ENCODE results near the gene NKTR.

The NKTR gene

DNA sequence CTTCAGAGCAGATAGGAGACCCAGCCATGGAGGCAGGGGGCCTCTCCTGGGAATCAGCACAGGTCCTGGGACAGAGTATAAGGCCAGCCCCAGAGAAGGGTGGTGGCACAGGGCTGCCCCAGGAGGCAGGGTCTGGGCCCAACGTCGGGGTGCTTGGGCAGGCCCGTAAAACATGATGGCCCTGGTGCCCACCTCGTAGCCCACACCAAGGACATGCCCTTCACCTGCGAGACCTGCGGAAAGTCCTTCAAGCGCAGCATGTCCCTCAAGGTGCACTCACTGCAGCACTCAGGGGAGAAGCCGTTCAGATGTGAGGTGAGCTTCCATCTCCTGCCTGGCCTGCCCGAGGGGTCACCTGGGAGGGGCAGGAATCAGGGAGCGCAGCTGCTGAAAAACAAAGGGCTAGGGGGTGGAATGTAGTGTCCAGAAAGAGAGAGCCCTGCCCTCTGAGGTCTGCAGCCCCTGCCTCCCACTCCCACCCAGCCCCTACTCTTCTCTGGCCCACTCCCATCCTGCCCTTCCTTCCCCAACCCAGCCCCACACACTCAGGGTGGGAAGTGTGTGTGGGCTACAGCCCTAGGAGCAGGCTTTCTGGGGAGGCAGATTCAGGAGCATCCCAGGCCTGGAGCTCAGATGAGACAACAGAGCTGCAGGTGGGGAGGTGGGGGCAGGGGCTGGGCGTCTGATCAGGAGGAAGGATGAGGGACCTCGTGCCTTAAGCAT is 62.5 kb downstream of the NKTR start:
- no peak for DNase-seq

GRCh38 chr3:42663581-42664437 is 63.3 kb downstream of the NKTR start:
- DNase-seq = no peak

DNA sequence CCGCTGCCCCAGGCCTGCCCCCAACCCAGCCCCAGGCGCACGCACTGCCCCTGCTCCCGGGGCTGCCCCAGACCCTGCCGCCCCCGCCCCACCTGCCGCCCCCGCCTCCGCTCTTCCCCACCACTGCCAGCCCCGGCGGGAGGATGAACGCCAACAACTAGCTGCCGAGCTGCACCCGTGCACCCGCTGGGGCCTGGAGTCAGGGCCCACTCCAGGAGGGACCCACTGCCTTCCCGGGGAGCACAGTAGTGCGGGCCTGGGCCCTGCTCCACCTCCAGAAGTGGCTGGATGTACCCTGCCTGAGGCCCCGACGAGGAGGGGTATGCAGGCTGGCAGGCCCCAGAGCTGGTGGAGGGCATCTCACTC is 63.9 kb downstream of the NKTR start:
- DNase-seq = no peak

- no peak for DNase-seq
Observed at GRCh38 chr3:42665050-42665878, 64.8 kb downstream of the NKTR start.

- DNase-seq = no peak
Observed at GRCh38 chr3:42666022-42666421, 65.5 kb downstream of the NKTR start.

DNA sequence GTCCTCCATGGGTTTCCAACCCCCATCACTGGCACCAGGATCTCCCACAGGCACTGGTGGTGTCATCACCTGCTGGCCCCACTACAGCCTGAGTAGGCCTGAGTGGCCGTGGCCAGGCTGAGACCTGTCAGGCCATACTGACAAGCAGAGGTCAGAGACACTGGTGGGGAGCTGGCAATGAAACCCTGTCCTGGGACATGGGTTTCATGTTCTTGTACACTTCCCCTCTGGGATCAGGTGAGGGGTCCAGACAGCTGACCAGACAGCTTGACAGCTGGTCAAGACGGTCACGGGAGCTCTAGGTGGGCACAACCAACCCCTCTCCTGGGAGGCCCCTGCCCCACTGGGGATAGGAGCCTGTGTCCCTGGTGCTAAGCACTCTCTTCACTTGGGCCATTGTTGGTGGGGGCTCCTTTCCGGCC is 66.1 kb downstream of the NKTR start:
- no peak for DNase-seq

GRCh38 chr3:42667096-42667522 is 66.6 kb downstream of the NKTR start:
- no peak for DNase-seq

GRCh38 chr3:42667523-42668412 is 67.3 kb downstream of the NKTR start:
- no peak for DNase-seq

DNA sequence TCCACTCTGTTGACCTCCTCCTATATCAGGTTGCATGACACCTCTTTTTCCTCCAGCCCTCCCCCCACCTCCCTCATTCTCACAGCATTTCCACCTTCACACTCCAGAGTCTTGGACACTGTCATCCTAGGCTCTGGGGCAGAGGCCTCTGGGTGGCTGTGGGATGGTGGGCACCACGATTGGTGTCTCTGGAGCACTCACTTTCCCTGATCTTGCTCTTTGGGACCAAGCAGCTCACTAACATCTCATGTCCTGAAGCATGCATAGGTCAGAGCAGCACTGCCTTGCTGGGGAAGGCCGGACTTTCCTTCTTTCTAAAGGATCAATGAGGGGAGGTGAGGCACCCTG is 67.9 kb downstream of the NKTR start:
- no peak for DNase-seq

GRCh38 chr3:42668793-42669217 is 68.3 kb downstream of the NKTR start:
- DNase-seq = no peak

GRCh38 chr3:42670051-42670576 is 69.6 kb downstream of the NKTR start:
- no peak for DNase-seq

DNA sequence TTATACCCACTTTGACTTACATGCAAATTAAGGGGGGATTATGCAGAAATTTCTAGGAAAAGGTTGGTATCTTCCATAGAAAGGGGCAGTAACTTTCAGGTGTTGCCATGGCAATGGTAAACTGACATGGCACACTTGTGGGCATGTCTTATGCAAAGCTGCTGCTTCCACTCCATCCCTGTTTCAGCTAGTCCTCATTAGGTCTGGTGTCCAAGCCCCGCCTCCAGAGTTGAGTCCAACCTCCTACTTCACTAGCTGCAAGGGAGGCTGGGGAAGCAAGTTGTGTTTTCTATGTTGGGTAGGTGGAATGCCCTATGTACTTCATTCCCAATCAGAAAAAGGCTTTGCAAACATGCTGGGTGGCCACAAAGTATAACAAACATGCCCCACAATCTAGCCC is 70.2 kb downstream of the NKTR start:
- DNase-seq = no peak

DNA sequence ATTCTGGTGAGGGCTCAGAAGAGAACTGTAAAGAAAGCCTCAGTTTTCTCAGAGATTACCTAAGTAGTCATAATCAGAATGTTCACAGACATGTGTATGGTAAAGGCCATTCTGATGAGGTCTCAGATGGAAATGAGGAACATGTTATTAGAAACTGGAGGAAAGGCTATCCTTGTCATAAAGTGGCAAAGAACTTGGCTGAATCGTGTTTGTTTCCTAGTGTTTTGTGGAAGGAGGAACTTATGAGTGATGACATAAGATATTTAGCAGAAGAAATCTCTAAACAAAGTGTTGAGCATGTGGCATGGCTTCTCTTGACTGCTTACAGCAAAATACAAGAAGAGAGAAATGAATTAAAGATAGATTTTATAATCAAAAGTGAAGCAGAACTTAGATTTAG is 72.0 kb downstream of the NKTR start:
- DNase-seq = no peak

DNA sequence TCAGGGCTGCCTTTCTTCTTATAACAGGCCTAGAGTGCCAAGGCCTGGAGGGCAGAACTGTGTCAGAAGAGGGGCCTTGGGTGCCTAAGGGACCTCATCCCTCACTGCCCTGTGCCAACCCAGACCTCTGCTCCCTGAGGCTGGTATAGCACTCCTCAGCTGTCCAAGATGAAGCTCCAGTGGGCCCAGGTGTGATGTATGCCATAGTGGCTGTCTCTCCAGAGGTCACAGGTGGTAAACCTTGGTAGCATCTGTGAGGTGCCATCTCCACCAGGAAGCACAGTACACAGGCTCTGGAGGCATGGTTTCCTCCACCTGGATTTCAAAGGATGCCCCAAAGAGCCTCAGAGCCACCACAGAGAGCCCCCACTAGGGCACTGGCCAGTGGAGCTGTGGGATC is 72.6 kb downstream of the NKTR start:
- no peak for DNase-seq

- no peak for DNase-seq
Observed at GRCh38 chr3:42674146-42674545, 73.7 kb downstream of the NKTR start.

GRCh38 chr3:42675909-42676308 is 75.4 kb downstream of the NKTR start:
- DNase-seq = no peak

DNA sequence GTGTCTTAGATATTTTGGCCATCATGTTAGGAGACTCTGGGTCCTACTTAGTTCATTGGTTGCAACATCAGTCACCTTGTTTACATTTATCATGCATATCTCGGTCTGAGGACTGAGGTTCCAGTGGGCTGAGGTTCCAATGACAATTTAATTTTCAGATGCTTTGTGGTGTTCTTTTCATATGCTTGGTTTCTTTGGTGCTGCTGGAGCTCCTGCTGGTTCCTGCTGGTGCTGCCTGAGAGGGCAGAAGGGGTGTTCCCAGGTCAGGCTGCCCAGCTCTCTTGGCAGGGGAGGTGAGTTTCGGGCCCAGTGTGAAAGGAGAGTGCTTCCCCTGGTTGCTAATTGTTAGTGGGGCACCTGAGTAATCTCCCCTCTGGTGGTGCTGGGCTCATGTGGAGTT is 78.0 kb downstream of the NKTR start:
- DNase-seq = no peak

DNA sequence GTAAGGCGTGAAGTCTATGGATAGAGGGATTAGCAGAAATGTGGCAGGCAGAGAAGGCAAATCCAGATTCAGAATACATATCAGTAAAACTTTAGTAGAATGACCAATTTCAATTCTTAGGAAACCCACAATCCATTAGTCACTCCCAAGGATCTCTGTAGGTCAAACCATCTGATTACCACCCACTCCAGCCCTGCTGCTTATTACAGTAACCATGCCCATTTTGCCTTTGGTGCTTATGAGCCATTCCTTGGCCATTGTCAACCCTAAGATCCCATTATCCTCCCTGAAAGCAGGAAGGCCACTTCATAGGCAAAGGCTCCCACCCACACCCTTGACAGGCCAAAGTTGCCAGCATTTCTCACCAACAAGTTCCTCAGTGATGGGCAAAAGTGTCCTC is 79.8 kb downstream of the NKTR start:
- DNase-seq = no peak

DNA sequence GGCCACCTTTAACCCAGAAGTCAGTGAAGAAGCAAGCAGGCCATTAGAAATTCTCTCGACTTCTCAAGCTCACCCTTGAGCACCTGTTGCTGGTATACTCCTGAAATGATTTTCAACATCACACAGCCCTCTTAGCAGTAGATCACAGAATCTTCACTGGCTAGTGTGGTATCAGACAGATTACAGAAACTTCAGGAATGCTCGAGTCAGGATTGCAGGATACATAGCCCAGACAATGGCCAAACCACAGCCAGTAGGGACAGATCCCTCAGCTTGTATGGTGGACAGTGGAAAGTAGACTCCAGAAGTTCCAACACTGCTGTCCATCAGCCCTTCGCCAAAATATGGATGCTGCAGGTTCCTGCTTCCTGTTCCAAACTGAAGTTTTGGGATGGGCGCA is 80.3 kb downstream of the NKTR start:
- no peak for DNase-seq

- DNase-seq = no peak
Observed at GRCh38 chr3:42681361-42682038, 81.0 kb downstream of the NKTR start.

- DNase-seq = no peak
Observed at GRCh38 chr3:42682301-42683070, 82.0 kb downstream of the NKTR start.

Measured in Kasumi-1 (cell line).